ENCODE results near the gene TUBGCP6.
"Not testable (repeated sequence)": the region's sequence is repeated elsewhere in the genome, so short reads cannot be mapped to it uniquely, and the experiment has no call there.

TUBGCP6 gene

DNA sequence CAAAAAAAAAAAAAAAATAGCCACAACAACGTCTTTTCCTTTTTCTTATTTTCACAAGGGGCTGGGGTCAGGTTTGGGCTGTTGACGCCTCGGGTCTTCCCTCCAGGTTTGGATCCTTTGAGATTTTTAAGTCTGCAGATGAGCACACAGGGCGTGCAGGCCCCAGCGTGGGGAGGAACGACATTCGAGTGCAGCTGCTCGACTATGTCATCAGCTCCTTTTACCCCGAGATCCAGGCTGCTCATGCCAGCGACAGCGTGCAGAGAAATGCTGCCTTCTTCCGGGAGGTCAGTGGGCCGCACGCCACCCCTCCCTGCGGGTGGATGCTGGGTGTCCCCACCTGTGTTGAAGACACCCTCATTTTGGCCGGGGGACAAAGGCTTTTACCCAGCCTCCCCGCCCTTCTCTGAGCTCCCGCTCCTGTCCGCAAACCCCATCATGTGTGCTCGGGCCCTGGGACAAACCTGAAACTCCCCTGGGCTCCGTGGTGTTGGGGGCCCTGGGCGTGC is 36.3 kb downstream of the TUBGCP6 start:
- no peak for DNase-seq

GRCh38 chr22:50207383-50208140 is 37.3 kb downstream of the TUBGCP6 start:
- DNase-seq, result no peak

GRCh38 chr22:50206599-50206998 is 38.2 kb downstream of the TUBGCP6 start:
- DNase-seq, result no peak

DNA sequence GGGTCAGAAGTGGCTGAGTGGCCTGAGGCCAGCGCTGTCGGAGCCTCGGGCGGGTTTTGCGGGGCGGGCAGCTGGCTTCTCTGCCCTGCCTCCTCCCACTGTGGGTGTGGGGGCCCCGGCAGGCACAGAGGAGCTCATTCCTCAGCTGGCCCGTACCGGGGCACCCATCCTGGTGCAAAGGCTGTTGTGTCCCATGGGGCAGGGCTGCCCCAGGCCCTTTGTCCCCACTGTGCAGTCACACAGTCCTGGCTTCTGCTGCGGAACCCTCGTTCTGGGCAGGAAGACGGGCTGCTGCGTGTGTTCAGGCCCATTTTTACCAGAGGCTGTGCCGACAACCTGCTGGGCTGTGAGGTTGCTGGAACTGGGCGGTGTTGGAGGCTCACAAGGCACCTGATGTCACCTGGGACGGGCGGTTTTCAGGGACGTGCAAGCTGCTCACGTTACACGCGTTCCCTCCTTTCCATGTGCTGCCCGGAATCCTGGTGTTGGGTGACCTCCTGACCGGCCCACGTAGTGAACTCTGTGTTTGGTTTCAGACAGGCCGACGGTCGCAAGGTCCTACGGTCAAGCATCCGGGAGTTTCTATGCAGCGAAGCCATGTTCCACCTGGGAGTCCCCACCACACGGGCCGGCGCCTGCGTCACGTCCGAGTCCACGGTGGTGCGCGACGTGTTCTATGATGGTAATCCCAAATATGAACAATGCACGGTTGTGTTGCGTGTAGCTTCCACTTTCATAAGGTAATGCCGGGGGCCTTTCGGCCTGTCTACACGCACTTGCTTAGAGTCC is 38.8 kb downstream of the TUBGCP6 start:
- DNase-seq, result no peak

- not testable (repeated sequence) for DNase-seq
These were observed 39.8 kb downstream of the TUBGCP6 start for GRCh38 chr22:50204998-50205397.

- no peak for DNase-seq
These were observed 40.3 kb downstream of the TUBGCP6 start for GRCh38 chr22:50204571-50204970.

GRCh38 chr22:50203288-50203687 is 41.5 kb downstream of the TUBGCP6 start:
- DNase-seq, result no peak

- DNase-seq, result no peak
These were observed 42.6 kb downstream of the TUBGCP6 start for GRCh38 chr22:50202130-50202666.

DNA sequence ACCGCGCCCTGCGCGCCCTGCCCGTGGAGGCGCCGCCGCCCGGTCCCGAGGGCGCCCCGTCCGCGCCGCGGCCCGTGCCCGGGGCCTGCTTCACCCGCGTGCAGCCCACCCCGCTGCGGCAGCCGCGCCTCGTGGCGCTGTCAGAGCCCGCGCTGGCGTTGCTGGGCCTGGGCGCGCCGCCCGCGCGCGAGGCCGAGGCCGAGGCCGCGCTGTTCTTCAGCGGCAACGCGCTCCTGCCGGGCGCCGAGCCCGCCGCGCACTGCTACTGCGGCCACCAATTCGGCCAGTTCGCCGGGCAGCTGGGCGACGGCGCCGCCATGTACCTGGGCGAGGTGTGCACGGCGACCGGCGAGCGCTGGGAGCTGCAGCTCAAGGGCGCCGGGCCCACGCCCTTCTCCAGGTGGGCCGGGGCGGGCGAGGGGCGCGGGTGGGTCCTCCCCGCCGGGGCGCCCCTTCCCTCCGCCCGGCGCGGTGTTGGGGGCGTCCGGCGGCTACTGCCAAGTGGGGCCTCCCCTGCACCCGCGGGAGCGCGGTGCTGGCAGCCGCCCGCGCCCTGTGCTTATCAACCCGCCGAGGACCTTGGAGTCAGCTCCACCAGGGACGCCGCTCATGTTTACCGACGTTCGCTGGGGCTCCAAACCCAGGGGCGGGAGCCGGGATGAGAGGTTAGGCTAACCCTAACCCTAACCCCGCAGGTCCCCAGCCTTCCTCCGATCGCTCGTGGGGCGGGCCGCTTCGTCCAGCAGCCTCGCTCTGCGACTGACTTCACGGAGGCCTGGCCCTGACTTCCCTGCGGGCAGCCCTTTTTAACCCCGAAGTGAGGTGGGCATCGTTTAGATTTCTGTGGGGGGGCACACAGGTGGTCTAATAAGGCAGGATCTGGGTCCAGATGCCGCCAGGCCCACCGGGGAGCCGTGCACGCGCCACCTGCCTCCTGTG is 43.4 kb downstream of the TUBGCP6 start:
- no peak for DNase-seq

DNA sequence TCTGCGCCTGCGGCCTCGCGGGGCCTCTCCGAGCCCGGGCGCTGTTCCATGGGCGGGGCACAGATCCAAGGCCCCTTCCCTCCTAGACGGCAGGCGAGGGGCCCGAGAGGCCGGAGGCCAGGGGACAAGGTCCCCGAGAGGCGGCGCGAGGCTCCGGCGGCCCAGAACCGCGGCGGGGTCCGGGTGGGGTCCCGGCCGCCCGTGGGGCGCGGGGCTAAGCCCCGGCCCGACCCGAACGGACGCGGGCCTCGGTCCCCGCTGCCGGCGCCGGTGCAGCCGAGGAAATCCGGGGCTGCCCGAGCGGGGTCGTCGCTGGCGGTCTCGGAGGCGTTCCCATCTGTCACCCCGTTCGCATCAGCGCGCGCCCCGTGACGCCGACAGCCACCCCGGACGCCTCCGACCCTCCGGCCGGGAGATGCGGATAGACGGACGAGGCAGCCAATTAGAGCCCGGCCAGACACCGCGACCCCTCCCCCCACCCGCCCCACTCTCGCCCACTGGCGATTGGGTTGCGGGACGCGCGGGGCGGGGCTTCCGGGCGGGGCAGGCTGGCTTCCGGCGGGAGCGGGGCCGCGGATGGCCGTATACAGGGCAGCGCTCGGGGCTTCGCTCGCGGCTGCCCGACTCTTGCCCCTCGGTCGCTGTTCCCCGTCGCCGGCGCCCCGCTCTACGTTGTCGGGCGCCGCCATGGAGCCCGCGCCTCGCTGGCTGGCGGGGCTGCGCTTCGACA is 44.2 kb downstream of the TUBGCP6 start, which contains the start of gene SELENOO:
Gene SELENOO, plus strand, starts transcription at position 551 of the 730 bp plus-strand sequence. Its CDS starts 26 bp downstream, at position 577.
- DNase-seq, result peak; percentile 82

- DNase-seq, result no peak
These were observed 44.9 kb downstream of the TUBGCP6 start for GRCh38 chr22:50199829-50200460.

GRCh38 chr22:50199251-50199721 is 45.5 kb downstream of the TUBGCP6 start:
- no peak for DNase-seq

DNA sequence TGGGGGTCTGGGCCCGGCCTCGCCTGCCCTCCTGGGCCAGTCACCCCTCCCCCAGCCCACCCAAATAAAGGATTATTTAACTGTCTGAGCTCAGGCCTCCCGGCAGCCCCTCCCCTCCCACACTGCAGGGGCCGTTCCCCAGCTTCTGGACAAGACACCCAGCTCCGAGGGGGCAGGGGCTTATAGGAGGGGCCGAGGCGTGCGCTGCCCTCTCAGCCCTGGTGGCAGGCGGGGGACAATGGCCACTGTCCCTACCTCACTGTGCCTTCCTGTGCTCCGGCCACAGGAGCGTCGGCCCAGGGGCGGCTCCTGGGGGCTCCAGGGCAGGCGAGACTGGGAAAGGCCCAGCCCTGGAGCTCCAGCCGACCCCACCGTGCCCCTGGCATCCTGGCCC is 46.2 kb downstream of the TUBGCP6 start:
- DNase-seq, result no peak

GRCh38 chr22:50197856-50198623 is 46.8 kb downstream of the TUBGCP6 start:
- DNase-seq, result no peak

GRCh38 chr22:50197000-50197800 is 47.6 kb downstream of the TUBGCP6 start:
- no peak for DNase-seq

DNA sequence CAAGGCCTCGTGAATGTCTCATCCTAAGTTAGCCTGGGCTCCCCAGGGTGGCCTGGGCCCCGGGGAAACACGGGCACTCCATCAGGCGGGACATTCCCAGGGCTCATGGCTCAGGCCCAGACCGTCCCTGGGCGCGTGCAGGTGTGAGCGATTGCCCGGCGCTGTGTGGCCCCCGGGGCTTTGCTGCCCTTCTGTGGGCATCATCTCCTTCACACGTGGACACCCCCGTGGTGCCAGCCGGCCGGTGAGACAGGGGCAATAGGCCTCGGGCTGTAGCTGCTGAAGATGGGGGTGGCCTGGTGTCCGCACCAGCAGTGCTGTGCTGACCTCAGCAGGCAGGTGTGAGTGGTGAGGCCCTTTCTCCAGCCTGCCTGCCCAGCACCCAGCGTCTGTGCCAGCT is 48.6 kb downstream of the TUBGCP6 start:
- DNase-seq, result no peak

DNA sequence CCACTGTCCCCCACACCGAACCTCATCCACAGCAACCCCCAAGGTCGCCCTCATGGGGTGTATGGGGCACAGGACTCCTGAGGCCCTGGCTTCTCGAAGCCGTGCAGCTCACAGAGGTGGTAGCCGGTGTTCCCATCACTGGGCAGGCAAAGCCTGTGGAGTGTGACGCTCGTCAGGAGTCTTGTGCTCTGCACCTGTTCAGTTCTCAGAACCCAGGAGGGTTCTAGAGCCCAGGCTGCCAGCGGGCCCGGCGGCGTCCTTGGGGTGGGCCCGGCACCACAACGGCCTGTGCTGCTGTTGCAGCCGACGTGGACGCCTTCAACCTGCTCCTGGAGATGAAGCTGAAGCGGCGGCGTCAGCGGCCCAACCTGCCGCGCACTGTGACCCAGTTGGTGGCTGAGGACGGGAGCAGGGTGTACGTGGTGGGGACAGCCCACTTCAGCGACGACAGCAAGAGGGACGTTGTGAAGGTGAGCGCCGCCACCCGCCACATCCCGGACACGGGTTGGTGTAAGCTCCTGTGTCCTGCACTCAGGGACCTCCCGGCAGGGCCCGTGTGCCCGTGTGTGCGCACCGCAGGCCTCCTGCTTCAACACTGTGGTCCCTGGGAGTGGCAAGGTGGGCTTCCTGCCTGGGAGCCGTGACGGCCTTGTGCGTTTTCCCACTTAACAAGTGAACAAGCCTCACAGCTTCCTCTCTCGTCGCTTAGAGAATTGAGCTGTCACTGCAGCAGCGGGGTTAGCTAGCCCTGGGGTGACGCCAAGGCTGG is 50.6 kb downstream of the TUBGCP6 start:
- no peak for DNase-seq

DNA sequence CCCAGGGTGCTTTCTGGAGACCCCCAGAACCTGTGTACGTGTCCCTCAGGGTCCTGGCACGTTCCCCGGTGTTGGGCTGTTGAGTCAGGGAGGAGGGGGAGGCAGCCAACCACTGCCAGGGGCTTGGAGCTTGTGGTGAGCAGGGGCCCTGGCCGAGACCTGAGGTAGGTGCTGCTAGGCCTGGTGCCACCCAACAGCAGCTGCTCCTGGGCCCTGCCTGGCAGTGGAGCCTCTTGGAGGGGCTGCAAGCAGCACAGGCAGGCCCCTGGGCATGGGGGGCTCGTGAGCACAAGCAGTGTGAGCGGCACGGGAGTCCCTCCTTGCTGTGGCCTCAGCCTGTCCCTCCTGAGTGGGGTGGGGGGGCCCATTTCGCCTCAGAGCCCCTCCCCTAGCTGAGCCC is 51.2 kb downstream of the TUBGCP6 start:
- DNase-seq, result no peak

All from T1000 (cell line).